H1 (cell line): ENCODE data around the gene SLC2A14. TPM values are rescaled to one million over a fixed set of nuclear protein-coding genes. Genes with fewer than 3 reads are reported as not detected.

Experiments
- CTCF ChIA-PET: fragments of 300-600 bp; sonication (Branson Sonifier 250); formaldehyde crosslinking; loops from one replicate; lab custom pipeline; 2021; ENCODE audit not compliant: partially characterized antibody; lab: Charles Lee
- POLR2A ChIA-PET: fragments of 300-600 bp; sonication (Branson Sonifier 250); formaldehyde crosslinking; loops from one replicate; lab custom pipeline; 2021; ENCODE audit warnings: inconsistent platforms; ENCODE audit not compliant: partially characterized antibody; lab: Charles Lee
- DNase-seq, 2 experiments: peaks; one replicate each; pipeline versions ENCODE4 v3.0.0 to v3.0.0-alpha.2; 2010 to 2022; ENCODE audit warnings: low spot score in 2 of 2, low read depth in 1 of 2, mixed read lengths in 1 of 2
- FAIRE-seq: peaks from 2 replicates; lab custom pipeline; 2011; peaks lifted over from hg19 to GRCh38; lab: Jason Lieb, UNC
- H2AFZ ChIP-seq: 2 replicates; pipeline ENCODE4 v1.8.1; 2012; ENCODE audit warnings: low read length, inconsistent platforms
- H2AK5ac ChIP-seq: 2 replicates; pipeline ENCODE4 v1.6.1; 2013; ENCODE audit warnings: low read depth, low read length
- H2BK120ac ChIP-seq: replicated peaks from 2 replicates; pipeline ENCODE3; 2013; ENCODE audit warnings: low read depth, low read length, inconsistent platforms
- H2BK12ac ChIP-seq: 2 replicates; pipeline ENCODE4 v1.6.1; 2013; ENCODE audit warnings: low read depth, low read length
- H2BK15ac ChIP-seq: 2 replicates; pipeline ENCODE4 v1.6.1; 2013; ENCODE audit warnings: low read length
- H2BK20ac ChIP-seq: 2 replicates; pipeline ENCODE4 v1.6.1; 2013; ENCODE audit warnings: low read length
- H2BK5ac ChIP-seq: 2 replicates; pipeline ENCODE4 v1.6.1; 2013; ENCODE audit warnings: low read depth, low read length
- H3K14ac ChIP-seq: 2 replicates; pipeline ENCODE4 v1.6.1; 2013; ENCODE audit warnings: inconsistent platforms; ENCODE audit not compliant: insufficient read length
- H3K18ac ChIP-seq: 2 replicates; pipeline ENCODE4 v1.6.1; 2013; ENCODE audit warnings: low read length; ENCODE audit errors: extremely low read depth
- H3K23ac ChIP-seq: 2 replicates; pipeline ENCODE4 v1.6.1; 2013; ENCODE audit warnings: inconsistent platforms; ENCODE audit not compliant: insufficient read length
- H3K23me2 ChIP-seq: 2 replicates; pipeline ENCODE4 v1.6.1; 2013; ENCODE audit warnings: low read depth, low read length
- H3K27ac ChIP-seq: 2 replicates; pipeline ENCODE4 v1.6.1; 2011; ENCODE audit warnings: low read depth, low read length, inconsistent platforms
- H3K27me3 ChIP-seq, 4 experiments: replicated peaks in 1 of 4; 1 replicate in 1 of 4; 2 replicates in 3 of 4; pipeline versions ENCODE4 v1.6.1 to v1.8.1; 2011 to 2013; ENCODE audit warnings: low read length in 3 of 4, mild to moderate bottlenecking in 3 of 4, inconsistent platforms in 2 of 4, mixed read lengths in 2 of 4, moderate library complexity in 1 of 4; ENCODE audit not compliant: control insufficient read depth in 3 of 4, insufficient read depth in 3 of 4; ENCODE audit errors: extremely low read depth in 1 of 4
- H3K36me3 ChIP-seq, 4 experiments: 2 replicates each; pipeline versions ENCODE4 v1.6.1 to v1.8.1; 2011 to 2013; ENCODE audit warnings: mild to moderate bottlenecking in 4 of 4, low read length in 3 of 4, moderate library complexity in 2 of 4, control low read depth in 1 of 4, inconsistent platforms in 1 of 4; ENCODE audit not compliant: insufficient read depth in 4 of 4, control insufficient read depth in 2 of 4
- H3K4ac ChIP-seq: replicated peaks from 2 replicates; pipeline ENCODE3; 2013; ENCODE audit warnings: low read length, low read depth, mixed read lengths, inconsistent platforms; ENCODE audit not compliant: insufficient read length
- H3K4me1 ChIP-seq, 4 experiments: replicated peaks in 1 of 4; 1 replicate in 1 of 4; 2 replicates in 3 of 4; pipeline versions ENCODE4 v1.6.1 to v1.8.1; 2011 to 2013; ENCODE audit warnings: low read length in 3 of 4, inconsistent platforms in 2 of 4, mixed read lengths in 1 of 4; ENCODE audit not compliant: insufficient read depth in 4 of 4, control insufficient read depth in 3 of 4
- H3K4me2 ChIP-seq, 2 experiments: 2 replicates each; pipeline versions ENCODE4 v1.6.1 to v1.8.1; 2011 to 2013; ENCODE audit warnings: low read depth in 2 of 2, low read length in 2 of 2, control low read depth in 1 of 2, inconsistent platforms in 1 of 2, mild to moderate bottlenecking in 1 of 2; ENCODE audit not compliant: insufficient read depth in 1 of 2
- H3K4me3 ChIP-seq, 4 experiments: fragments of 200-600, 300-600 bp in 1 of 4; sonication (generic), shearing (Covaris generic), sonication (Bioruptor Twin) in 1 of 4; 2 replicates each; pipeline versions ENCODE4 v1.5.1 to v1.8.1; 2011 to 2016; ENCODE audit warnings: low read length in 4 of 4, low read depth in 3 of 4, control low read depth in 2 of 4, inconsistent platforms in 2 of 4, mild to moderate bottlenecking in 2 of 4, mixed read lengths in 1 of 4, moderate library complexity in 1 of 4; ENCODE audit not compliant: insufficient read depth in 2 of 4; ENCODE audit errors: extremely low read depth in 1 of 4
- H3K56ac ChIP-seq: replicated peaks from 2 replicates; pipeline ENCODE3; 2013; ENCODE audit warnings: low read depth, mild to moderate bottlenecking, mixed read lengths, low read length, inconsistent platforms; ENCODE audit not compliant: insufficient read length
- H3K79me1 ChIP-seq: 2 replicates; pipeline ENCODE4 v1.6.1; 2013; ENCODE audit warnings: low read depth, low read length, control low read depth
- H3K79me2 ChIP-seq, 2 experiments: 2 replicates each; pipeline versions ENCODE4 v1.6.1 to v1.8.1; 2012 to 2013; ENCODE audit warnings: low read length in 2 of 2, mild to moderate bottlenecking in 2 of 2, inconsistent platforms in 1 of 2; ENCODE audit not compliant: insufficient read depth in 2 of 2, control insufficient read depth in 1 of 2
- H3K9ac ChIP-seq, 4 experiments: replicated peaks in 1 of 4; 1 replicate in 1 of 4; 2 replicates in 3 of 4; pipeline versions ENCODE4 v1.6.1 to v1.8.1; 2011 to 2013; ENCODE audit warnings: low read depth in 3 of 4, low read length in 3 of 4, control low read depth in 2 of 4, mild to moderate bottlenecking in 2 of 4, moderate library complexity in 2 of 4, inconsistent platforms in 1 of 4; ENCODE audit errors: extremely low read depth in 1 of 4
- H3K9me3 ChIP-seq, 2 experiments: 2 replicates each; pipeline versions ENCODE4 v1.6.1 to v1.8.1; 2012 to 2013; ENCODE audit warnings: mild to moderate bottlenecking in 2 of 2, moderate library complexity in 2 of 2, control low read depth in 1 of 2, inconsistent platforms in 1 of 2, low read depth in 1 of 2, low read length in 1 of 2, mixed read lengths in 1 of 2; ENCODE audit not compliant: insufficient read depth in 2 of 2
- H4K20me1 ChIP-seq, 2 experiments: replicated peaks in 1 of 2; 2 replicates each; pipeline versions ENCODE3 to v1.8.1; 2011 to 2013; ENCODE audit warnings: inconsistent platforms in 2 of 2, low read length in 2 of 2, mild to moderate bottlenecking in 1 of 2; ENCODE audit not compliant: insufficient read depth in 2 of 2, control insufficient read depth in 1 of 2
- H4K5ac ChIP-seq: 2 replicates; pipeline ENCODE4 v1.6.1; 2013; ENCODE audit warnings: low read length, low read depth, mixed read lengths, inconsistent platforms; ENCODE audit not compliant: insufficient read length
- H4K8ac ChIP-seq: 2 replicates; pipeline ENCODE4 v1.8.0; 2013; ENCODE audit warnings: mild to moderate bottlenecking, moderate library complexity, low read length, inconsistent platforms; ENCODE audit not compliant: insufficient read depth; ENCODE audit errors: extremely low read depth
- H4K91ac ChIP-seq: replicated peaks from 2 replicates; pipeline ENCODE3; 2013; ENCODE audit warnings: low read length, mixed read lengths, inconsistent platforms; ENCODE audit not compliant: insufficient read length
- BCL11A ChIP-seq, 2 experiments: IDR thresholded peaks; one replicate each; pipeline ENCODE4 v1.6.1; 2011; ENCODE audit warnings: low read depth in 2 of 2, low read length in 2 of 2, mild to moderate bottlenecking in 2 of 2
- BRCA1 ChIP-seq: IDR thresholded peaks from 2 replicates; pipeline ENCODE4 v1.6.1; 2012; ENCODE audit warnings: low read depth, low read length, improper control_type of control experiment
- EGR1 ChIP-seq: IDR thresholded peaks from 2 replicates; pipeline ENCODE4 v1.6.1; 2011; ENCODE audit warnings: low read depth, low read length, borderline replicate concordance
- EZH2 ChIP-seq: fragments of 200-600 bp; sonication (generic); IDR thresholded peaks from 2 replicates; pipeline ENCODE4 v1.7.1; 2012; ENCODE audit warnings: low read depth, mild to moderate bottlenecking, moderate library complexity, low read length, inconsistent platforms; ENCODE audit not compliant: severe bottlenecking
- PHF8 ChIP-seq: fragments of 200-600 bp; sonication (generic); conservative IDR thresholded peaks from 2 replicates; pipeline ENCODE4 v1.7.1; 2012; ENCODE audit warnings: low read depth, mild to moderate bottlenecking, inconsistent platforms, low read length, moderate library complexity
- SAP30 ChIP-seq: fragments of 300-600 bp; sonication (generic); IDR thresholded peaks from 2 replicates; pipeline ENCODE4 v1.7.1; 2012; ENCODE audit warnings: low read length, moderate library complexity, mild to moderate bottlenecking, inconsistent platforms; ENCODE audit not compliant: insufficient read depth, insufficient replicate concordance
- SIN3A ChIP-seq, 2 experiments: IDR thresholded peaks in 1 of 2; conservative IDR thresholded peaks in 1 of 2; 2 replicates each; pipeline ENCODE4 v1.6.1; 2011 to 2012; ENCODE audit warnings: low read length in 2 of 2, improper control_type of control experiment in 1 of 2, low read depth in 1 of 2, mild to moderate bottlenecking in 1 of 2
- WGBS, 2 experiments: shearing (Covaris generic) in 1 of 2; methylation state at CpG; one replicate each; pipeline versions ENCODE4 v1.1.6 to v1.1.7; 2013 to 2015; ENCODE audit warnings: low lambda C conversion rate in 2 of 2, mixed read lengths in 2 of 2, inconsistent platforms in 1 of 2, low coverage in 1 of 2, missing lambda C conversion rate in 1 of 2; ENCODE audit not compliant: insufficient replicate concordance in 2 of 2, insufficient coverage in 1 of 2, insufficient read length in 1 of 2; ENCODE audit errors: extremely low coverage in 1 of 2, missing lambda C conversion rate in 1 of 2; 5-methylcytosine and 5-hydroxymethylcytosine counted together
- polyA plus RNA-seq, 7 experiments: library from polyadenylated mRNA; depleted of rRNA in 3 of 7; stranded (reverse) in 5 of 7; unstranded in 2 of 7; fragments of >200 nt in 5 of 7; fragments of 200-250 nt in 2 of 7; gene quantifications; 1 replicate in 5 of 7; 2 replicates in 1 of 7; 4 replicates in 1 of 7; pipeline versions ENCODE4 v1.2.1 to v1.2.3, GENCODE V29; 2011 to 2013; ENCODE audit warnings: missing spikeins in 2 of 7, mixed read lengths in 2 of 7
- total RNA-seq: library from RNA; stranded (reverse); fragmentation: NEBNext Ultra II Directional; extraction: Animal tissue kit (Norgen Biotek cat#: 25700); gene quantifications from 2 replicates; pipeline ENCODE4 v1.2.1, GENCODE V29; 2021

The SLC2A14 gene
- total and polyA plus RNA-seq, 2 of the 8 experiments (the other 6 are each of a cell fraction or from before 2014, with no cell fraction given): 11.1 to 19.3 TPM

DNA sequence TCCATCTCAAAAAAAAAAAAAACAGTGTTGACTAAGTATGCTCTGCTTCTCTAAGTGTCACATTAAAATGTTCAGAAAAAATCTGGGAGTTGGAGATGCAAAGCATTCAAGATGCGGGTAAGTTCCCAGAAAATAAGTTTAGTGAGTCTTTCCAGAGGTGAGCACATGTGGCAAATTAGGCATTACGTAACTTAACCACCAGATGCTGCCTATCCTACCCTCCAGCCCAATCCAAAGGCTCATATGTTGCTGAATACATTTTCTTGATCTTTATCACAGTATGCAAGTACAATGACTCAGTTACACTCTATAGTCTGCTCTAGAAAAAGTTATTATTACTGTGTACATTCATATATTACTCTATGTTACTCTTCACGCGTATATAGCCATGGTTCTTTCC is 3.6 kb downstream of the SLC2A14 start:
- H2AFZ ChIP-seq: no peak overlapping the region
- no peaks in the 10 kb centered on the region for H3K9me3 ChIP-seq
- H2BK20ac ChIP-seq: no peak overlapping the region; the same call in 1 of the 2 replicates
- H3K36me3 ChIP-seq: no peaks in the 10 kb centered on the region
- H4K91ac ChIP-seq: no peak overlapping the region
- ChIA-PET CTCF (interaction anchor here (0.5 kb wide), 1 partner anchor 9 kb away, joined by 3 read pairs; no protein-coding TSS in a partner anchor), POLR2A (no interaction called here)
- no peak overlapping the region for H4K8ac ChIP-seq
- H2BK15ac ChIP-seq: no peak overlapping the region
- H4K5ac ChIP-seq: no peak overlapping the region
- H3K14ac ChIP-seq: no peak overlapping the region
- no peak overlapping the region for H3K9ac ChIP-seq
- no peak overlapping the region for H3K56ac ChIP-seq
- H3K27ac ChIP-seq: no peak overlapping the region
- H3K27me3 ChIP-seq: no peaks in the 10 kb centered on the region
- no peaks in the 10 kb centered on the region for H4K20me1 ChIP-seq
- no peak overlapping the region for H3K23ac ChIP-seq
- no peak overlapping the region for H3K4me2 ChIP-seq
- TF ChIP-seq SIN3A (conservative IDR thresholded peaks at IDR 0.05 in 1 of 2, IDR thresholded peaks at IDR 0.05 in 1 of 2; ENCODE audit: low read depth in 1 of 2, low read length in 2 of 2) (no peak), EZH2 (no peak), BRCA1 (no peak), PHF8 (no peak), SAP30 (no peak), BCL11A (IDR thresholded peaks at IDR 0.05; ENCODE audit: low read depth in 2 of 2, low read length in 2 of 2) (no peak), EGR1 (no peak)
- H3K23me2 ChIP-seq: no peaks in the 10 kb centered on the region
- no peak overlapping the region for H3K4ac ChIP-seq
- no peak overlapping the region for H3K4me3 ChIP-seq
- no peaks in the 10 kb centered on the region for H3K79me1 ChIP-seq
- H2BK12ac ChIP-seq: no peak overlapping the region
- no peak for DNase-seq
- WGBS, 2 experiments: 95% methylated on average over 4 of the region's 4 CpGs; no CpG with 5 or more reads in 1 of the 2 experiments
- no peaks in the 10 kb centered on the region; a peak in 1 of 4 replicates for H3K79me2 ChIP-seq
- no peak for FAIRE-seq
- no peak overlapping the region for H2BK120ac ChIP-seq
- no peak overlapping the region for H2AK5ac ChIP-seq
- H3K4me1 ChIP-seq: peaks cover 0 to 2% (median 0%) of the 10 kb centered on the region in 4 experiments; a peak in 2 of 7 replicates
- no peak overlapping the region for H2BK5ac ChIP-seq
- no peak overlapping the region for H3K18ac ChIP-seq
